ENCODE data around the gene SLC26A4.

Gene SLC26A4

DNA sequence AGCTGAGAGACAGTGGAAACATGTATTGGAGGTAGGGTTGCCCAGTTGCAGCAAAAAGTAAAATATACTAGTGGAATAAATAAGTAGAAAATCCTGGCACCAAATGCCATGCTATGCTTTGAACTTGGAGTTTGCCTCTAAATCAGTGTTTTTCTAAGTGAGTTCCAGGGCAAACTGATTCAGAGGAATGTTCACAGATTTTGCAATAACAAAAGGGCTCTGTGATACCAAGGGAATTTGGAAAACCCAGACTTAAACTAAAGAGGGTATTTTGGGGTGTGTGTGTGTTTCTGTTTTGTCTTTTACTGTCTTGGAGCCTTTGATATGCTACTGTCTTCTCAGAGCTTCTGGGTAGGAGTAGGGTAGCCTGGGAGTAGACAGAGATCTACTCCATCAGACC, 39.9 kb downstream of the SLC26A4 start:
- Histone ChIP-seq H3K27ac (ENCODE audit: low read depth, low read length) (no peak overlapping the region), H2BK120ac (ENCODE audit: low read depth, low read length) (no peak overlapping the region), H3K79me2 (ENCODE audit: control insufficient read depth, insufficient read depth, low read length) (no peaks in the 10 kb centered on the region), H3K79me1 (ENCODE audit: low read length) (no peaks in the 10 kb centered on the region), H3K4me2 (ENCODE audit: low read length) (no peak overlapping the region), H3K23ac (ENCODE audit: low read length) (no peak overlapping the region), H3K27me3 (ENCODE audit: insufficient read depth, low read length, poor library complexity) (no peaks in the 10 kb centered on the region), H4K5ac (ENCODE audit: low read length) (no peak overlapping the region), H3K18ac (ENCODE audit: low read length) (no peak overlapping the region), H4K8ac (ENCODE audit: low read depth, low read length) (no peak overlapping the region), H2AK5ac (ENCODE audit: low read length) (no peak overlapping the region), H3K4me1 (ENCODE audit: control insufficient read depth, low read depth, low read length) (no peaks in the 10 kb centered on the region), H3K4me3 (ENCODE audit: low read length) (no peak overlapping the region), H2BK15ac (replicated peaks; ENCODE audit: low read depth) (no peak overlapping the region), H3K36me3 (ENCODE audit: control insufficient read depth, insufficient read depth, low read length) (no peaks in the 10 kb centered on the region), H3K56ac (ENCODE audit: low read length) (no peak overlapping the region), H3K4ac (ENCODE audit: low read depth, low read length) (no peak overlapping the region), H2BK5ac (ENCODE audit: low read length) (no peak overlapping the region), H3K9ac (ENCODE audit: low read length) (no peak overlapping the region)
- no peak for DNase-seq

DNA sequence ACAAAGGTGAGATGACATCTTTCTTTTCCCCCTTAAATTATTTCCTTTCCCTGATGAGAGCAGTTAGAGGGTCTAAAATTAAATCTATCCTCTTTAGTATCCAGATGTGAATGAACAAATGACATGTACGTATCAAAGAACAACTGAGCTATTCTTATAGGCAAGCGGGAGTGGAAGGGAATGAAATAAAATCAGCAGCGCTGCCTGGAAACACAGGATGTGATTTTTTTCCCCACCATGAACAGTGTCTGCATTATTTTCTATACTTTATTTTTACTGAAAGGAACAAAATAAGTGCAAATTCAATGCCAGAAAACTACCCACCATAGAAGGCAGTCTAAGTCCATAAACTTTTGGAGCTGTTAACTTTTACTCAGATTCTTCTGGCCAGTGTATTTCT, 40.6 kb downstream of the SLC26A4 start:
- H3K4me3 ChIP-seq (ENCODE audit: low read length): no peak overlapping the region
- no peak overlapping the region for H3K9ac ChIP-seq (ENCODE audit: low read length)
- H3K4ac ChIP-seq (ENCODE audit: low read depth, low read length): no peak overlapping the region
- H2AK5ac ChIP-seq (ENCODE audit: low read length): no peak overlapping the region
- H3K36me3 ChIP-seq (ENCODE audit: control insufficient read depth, insufficient read depth, low read length): no peaks in the 10 kb centered on the region
- DNase-seq: no peak
- H2BK15ac ChIP-seq (replicated peaks; ENCODE audit: low read depth): no peak overlapping the region
- no peak overlapping the region for H4K8ac ChIP-seq (ENCODE audit: low read depth, low read length)
- WGBS (ENCODE audit: extremely low coverage, insufficient coverage, low lambda C conversion rate): no CpG with 5 or more reads among the region's 3 CpGs
- no peaks in the 10 kb centered on the region for H3K79me1 ChIP-seq (ENCODE audit: low read length)
- no peak overlapping the region for H4K5ac ChIP-seq (ENCODE audit: low read length)
- no peak overlapping the region for H2BK5ac ChIP-seq (ENCODE audit: low read length)
- H3K79me2 ChIP-seq (ENCODE audit: control insufficient read depth, insufficient read depth, low read length): no peaks in the 10 kb centered on the region
- no peak overlapping the region for H3K4me2 ChIP-seq (ENCODE audit: low read length)
- no peaks in the 10 kb centered on the region for H3K4me1 ChIP-seq (ENCODE audit: control insufficient read depth, low read depth, low read length)
- H2BK120ac ChIP-seq (ENCODE audit: low read depth, low read length): no peak overlapping the region
- H3K23ac ChIP-seq (ENCODE audit: low read length): no peak overlapping the region
- no peak overlapping the region for H3K18ac ChIP-seq (ENCODE audit: low read length)
- H3K27me3 ChIP-seq (ENCODE audit: insufficient read depth, low read length, poor library complexity): no peaks in the 10 kb centered on the region
- H3K56ac ChIP-seq (ENCODE audit: low read length): no peak overlapping the region
- no peak overlapping the region for H3K27ac ChIP-seq (ENCODE audit: low read depth, low read length)

DNA sequence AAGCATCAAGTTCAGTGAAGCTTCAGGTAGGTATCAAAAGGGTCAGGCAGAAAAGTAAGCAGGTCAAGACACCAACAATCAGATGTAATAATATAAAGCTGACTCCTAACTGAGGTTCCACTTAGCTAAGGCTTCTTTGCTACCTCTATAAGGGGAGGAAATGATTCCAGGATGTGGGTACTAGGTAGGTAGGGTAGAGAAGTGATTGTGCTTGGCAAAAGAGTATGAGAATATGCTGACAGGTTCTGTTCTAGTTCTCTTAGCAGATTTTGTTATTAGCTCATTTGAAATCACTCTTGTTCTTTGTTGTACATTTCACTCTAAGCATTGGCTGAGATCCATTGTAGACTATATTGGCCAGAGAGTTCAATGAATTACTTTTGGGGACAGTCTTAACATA, 42.6 kb downstream of the SLC26A4 start:
- Histone ChIP-seq H3K4me3 (ENCODE audit: low read length) (no peak overlapping the region), H3K27me3 (ENCODE audit: insufficient read depth, low read length, poor library complexity) (no peaks in the 10 kb centered on the region), H4K5ac (ENCODE audit: low read length) (no peak overlapping the region), H3K4me1 (ENCODE audit: control insufficient read depth, low read depth, low read length) (no peaks in the 10 kb centered on the region), H3K18ac (ENCODE audit: low read length) (no peak overlapping the region), H2BK5ac (ENCODE audit: low read length) (no peak overlapping the region), H3K4ac (ENCODE audit: low read depth, low read length) (no peak overlapping the region), H3K79me1 (ENCODE audit: low read length) (no peaks in the 10 kb centered on the region), H3K27ac (ENCODE audit: low read depth, low read length) (no peak overlapping the region), H3K4me2 (ENCODE audit: low read length) (no peak overlapping the region), H3K23ac (ENCODE audit: low read length) (no peak overlapping the region), H3K56ac (ENCODE audit: low read length) (no peak overlapping the region), H3K79me2 (ENCODE audit: control insufficient read depth, insufficient read depth, low read length) (no peaks in the 10 kb centered on the region), H2BK15ac (replicated peaks; ENCODE audit: low read depth) (no peak overlapping the region), H2BK120ac (ENCODE audit: low read depth, low read length) (no peak overlapping the region), H4K8ac (ENCODE audit: low read depth, low read length) (no peak overlapping the region), H2AK5ac (ENCODE audit: low read length) (no peak overlapping the region), H3K36me3 (ENCODE audit: control insufficient read depth, insufficient read depth, low read length) (no peaks in the 10 kb centered on the region), H3K9ac (ENCODE audit: low read length) (no peak overlapping the region)
- no peak for DNase-seq

DNA sequence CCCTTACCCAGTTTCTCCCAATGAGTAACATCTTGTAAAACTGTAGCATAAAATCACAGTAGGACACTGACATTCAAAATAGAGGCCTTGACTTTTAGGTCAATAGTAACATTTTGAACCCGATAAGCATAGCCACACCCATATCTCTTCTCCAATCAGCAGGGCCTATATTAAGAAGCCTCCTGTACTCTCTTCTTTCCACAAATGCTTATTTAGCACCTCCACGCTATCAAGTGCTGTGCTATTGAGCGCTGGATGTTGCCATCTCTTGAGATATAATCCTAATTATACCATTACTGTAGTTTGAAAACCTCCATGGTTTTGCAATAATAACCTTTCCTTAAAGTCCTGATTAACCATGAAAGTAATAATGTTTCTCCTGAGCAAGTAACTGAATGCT, 43.2 kb downstream of the SLC26A4 start:
- H3K9ac ChIP-seq (ENCODE audit: low read length): no peak overlapping the region
- no peak overlapping the region for H3K4me3 ChIP-seq (ENCODE audit: low read length)
- no peak overlapping the region for H3K56ac ChIP-seq (ENCODE audit: low read length)
- H3K79me2 ChIP-seq (ENCODE audit: control insufficient read depth, insufficient read depth, low read length): no peaks in the 10 kb centered on the region
- no peak overlapping the region for H3K23ac ChIP-seq (ENCODE audit: low read length)
- H3K79me1 ChIP-seq (ENCODE audit: low read length): no peaks in the 10 kb centered on the region
- H3K36me3 ChIP-seq (ENCODE audit: control insufficient read depth, insufficient read depth, low read length): no peaks in the 10 kb centered on the region
- DNase-seq: no peak
- no peak overlapping the region for H2BK5ac ChIP-seq (ENCODE audit: low read length)
- no peak overlapping the region for H3K4ac ChIP-seq (ENCODE audit: low read depth, low read length)
- H3K18ac ChIP-seq (ENCODE audit: low read length): no peak overlapping the region
- no CpG with 5 or more reads among the region's 3 CpGs for WGBS (ENCODE audit: extremely low coverage, insufficient coverage, low lambda C conversion rate)
- H2AK5ac ChIP-seq (ENCODE audit: low read length): no peak overlapping the region
- no peak overlapping the region for H3K4me2 ChIP-seq (ENCODE audit: low read length)
- H2BK15ac ChIP-seq (replicated peaks; ENCODE audit: low read depth): no peak overlapping the region
- H4K8ac ChIP-seq (ENCODE audit: low read depth, low read length): no peak overlapping the region
- H2BK120ac ChIP-seq (ENCODE audit: low read depth, low read length): no peak overlapping the region
- no peaks in the 10 kb centered on the region for H3K27me3 ChIP-seq (ENCODE audit: insufficient read depth, low read length, poor library complexity)
- no peak overlapping the region for H4K5ac ChIP-seq (ENCODE audit: low read length)
- no peaks in the 10 kb centered on the region for H3K4me1 ChIP-seq (ENCODE audit: control insufficient read depth, low read depth, low read length)
- H3K27ac ChIP-seq (ENCODE audit: low read depth, low read length): no peak overlapping the region

DNA sequence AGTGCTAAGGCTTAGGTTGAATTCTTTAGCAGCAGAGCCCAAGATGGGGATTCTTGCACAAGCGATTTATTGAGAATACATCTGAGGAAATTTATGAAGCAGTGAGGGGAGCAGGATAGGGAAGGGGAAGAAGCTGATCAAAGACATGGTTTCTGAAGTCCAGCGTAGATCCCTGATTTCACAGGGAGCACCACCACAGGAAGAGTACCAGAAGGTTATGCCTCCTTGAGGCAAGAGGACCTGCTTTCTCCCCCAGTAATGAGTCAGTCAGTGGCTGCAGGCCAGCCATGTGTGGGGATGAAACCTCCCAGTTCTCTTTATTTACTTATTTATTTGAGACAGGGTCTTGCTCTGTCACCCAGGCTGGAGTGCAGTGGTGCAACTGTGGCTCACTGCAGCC, 48.3 kb downstream of the SLC26A4 start:
- Histone ChIP-seq H3K79me2 (ENCODE audit: control insufficient read depth, insufficient read depth, low read length) (no peaks in the 10 kb centered on the region), H3K27ac (ENCODE audit: low read depth, low read length) (no peak overlapping the region), H3K36me3 (ENCODE audit: control insufficient read depth, insufficient read depth, low read length) (no peaks in the 10 kb centered on the region), H3K79me1 (ENCODE audit: low read length) (no peaks in the 10 kb centered on the region), H2BK5ac (ENCODE audit: low read length) (no peak overlapping the region), H3K27me3 (ENCODE audit: insufficient read depth, low read length, poor library complexity) (no peaks in the 10 kb centered on the region), H2BK120ac (ENCODE audit: low read depth, low read length) (no peak overlapping the region), H4K5ac (ENCODE audit: low read length) (no peak overlapping the region), H3K4me3 (ENCODE audit: low read length) (no peak overlapping the region), H2BK15ac (replicated peaks; ENCODE audit: low read depth) (no peak overlapping the region), H3K4ac (ENCODE audit: low read depth, low read length) (no peak overlapping the region), H3K4me1 (ENCODE audit: control insufficient read depth, low read depth, low read length) (no peaks in the 10 kb centered on the region), H4K8ac (ENCODE audit: low read depth, low read length) (no peak overlapping the region), H3K18ac (ENCODE audit: low read length) (no peak overlapping the region), H3K23ac (ENCODE audit: low read length) (no peak overlapping the region), H3K9ac (ENCODE audit: low read length) (no peak overlapping the region), H3K4me2 (ENCODE audit: low read length) (no peak overlapping the region), H2AK5ac (ENCODE audit: low read length) (no peak overlapping the region), H3K56ac (ENCODE audit: low read length) (no peak overlapping the region)
- no peak for DNase-seq
- no CpG with 5 or more reads among the region's 2 CpGs for WGBS (ENCODE audit: extremely low coverage, insufficient coverage, low lambda C conversion rate)

DNA sequence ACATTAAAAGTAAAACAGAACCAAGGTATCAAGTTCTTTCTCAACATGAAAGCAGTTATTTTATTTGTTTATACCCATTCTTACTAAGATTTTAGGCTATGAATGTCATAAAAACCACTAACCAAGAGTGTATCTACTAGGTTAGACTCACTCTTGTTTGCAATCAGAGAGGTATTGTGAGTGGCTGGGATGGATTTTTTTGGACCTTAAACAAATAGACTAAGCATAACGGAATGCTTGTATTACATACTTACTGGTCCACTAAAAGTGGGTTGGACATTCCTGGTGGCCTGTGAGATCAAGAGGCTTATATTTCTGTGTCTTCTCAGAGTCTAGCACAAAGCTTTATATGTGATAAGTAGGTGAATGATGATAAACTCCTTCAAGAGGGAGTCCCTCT, 50.7 kb downstream of the SLC26A4 start:
- Histone ChIP-seq H3K4me3 (ENCODE audit: low read length) (no peak overlapping the region), H3K56ac (ENCODE audit: low read length) (no peak overlapping the region), H2BK5ac (ENCODE audit: low read length) (no peak overlapping the region), H3K27me3 (ENCODE audit: insufficient read depth, low read length, poor library complexity) (no peaks in the 10 kb centered on the region), H3K4me1 (ENCODE audit: control insufficient read depth, low read depth, low read length) (no peaks in the 10 kb centered on the region), H2AK5ac (ENCODE audit: low read length) (no peak overlapping the region), H3K4ac (ENCODE audit: low read depth, low read length) (no peak overlapping the region), H2BK120ac (ENCODE audit: low read depth, low read length) (no peak overlapping the region), H3K23ac (ENCODE audit: low read length) (no peak overlapping the region), H3K27ac (ENCODE audit: low read depth, low read length) (no peak overlapping the region), H3K18ac (ENCODE audit: low read length) (no peak overlapping the region), H3K79me2 (ENCODE audit: control insufficient read depth, insufficient read depth, low read length) (no peaks in the 10 kb centered on the region), H3K36me3 (ENCODE audit: control insufficient read depth, insufficient read depth, low read length) (no peaks in the 10 kb centered on the region), H4K5ac (ENCODE audit: low read length) (no peak overlapping the region), H4K8ac (ENCODE audit: low read depth, low read length) (no peak overlapping the region), H2BK15ac (replicated peaks; ENCODE audit: low read depth) (no peak overlapping the region), H3K9ac (ENCODE audit: low read length) (no peak overlapping the region), H3K4me2 (ENCODE audit: low read length) (no peak overlapping the region), H3K79me1 (ENCODE audit: low read length) (no peaks in the 10 kb centered on the region)
- no peak for DNase-seq
- WGBS (ENCODE audit: extremely low coverage, insufficient coverage, low lambda C conversion rate): no CpG with 5 or more reads among the region's 1 CpG

Measured in mesendoderm (in vitro differentiated cells).